ENCODE measurements around the gene DRC7. TPM values are rescaled to one million over a fixed set of nuclear protein-coding genes. Genes with fewer than 3 reads are reported as not detected.

The DRC7 gene
- total and polyA plus RNA-seq, 2 donors from 2014 or later = 1.8 to 3.2 TPM

DNA sequence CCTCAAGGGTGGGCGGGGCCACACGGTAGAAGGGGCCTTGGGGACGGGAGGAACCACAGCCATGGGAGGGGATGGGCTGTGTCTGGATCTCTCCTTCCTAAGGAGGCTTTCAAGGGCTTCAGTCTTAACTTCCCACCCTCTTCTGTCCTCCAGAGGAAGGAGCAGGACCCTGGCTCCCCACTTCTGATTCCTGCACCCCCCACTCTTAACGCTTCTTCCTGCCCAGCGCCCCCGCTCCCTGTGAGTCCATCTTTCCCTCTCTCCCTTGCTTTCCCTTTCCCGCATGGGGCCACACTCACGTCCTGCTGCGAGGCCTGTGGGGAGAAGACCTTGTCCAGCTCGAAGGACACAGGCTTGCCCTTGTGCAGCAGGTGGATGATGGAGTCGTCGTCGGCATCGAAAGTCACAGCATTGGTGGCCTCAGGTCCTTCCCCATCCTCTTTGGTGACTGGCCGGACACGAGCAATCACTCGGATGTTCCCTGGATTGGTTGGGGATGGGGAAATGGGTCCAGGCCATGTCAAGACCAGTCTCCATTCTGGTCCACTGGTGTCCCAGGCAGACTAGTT lies 70.6 kb downstream of the DRC7 start:
- no peaks in the 10 kb centered on the region for H3K4me1 ChIP-seq (ENCODE audit: control insufficient read depth in 2 of 3, insufficient read depth in 2 of 3, low read depth in 1 of 3, low read length in 3 of 3)
- peaks cover 0 to 84% (median 37%) of the 10 kb centered on the region in 3 donors for H3K36me3 ChIP-seq (ENCODE audit: control insufficient read depth in 2 of 3, insufficient read depth in 3 of 3, low read length in 3 of 3)
- H3K4me3 ChIP-seq (ENCODE audit: low read length in 3 of 3) = no peak overlapping the region
- no peaks in the 10 kb centered on the region for H3K9me3 ChIP-seq (ENCODE audit: control insufficient read depth in 2 of 3, insufficient read depth in 1 of 3, low read length in 3 of 3)
- no peak overlapping the region for H3K9ac ChIP-seq (ENCODE audit: low read length in 3 of 3)
- TF ChIP-seq CTCF (IDR thresholded peaks at IDR 0.05; ENCODE audit: borderline replicate concordance, extremely low read depth, insufficient read depth) = no peak
- no peak overlapping the region for H3K27ac ChIP-seq (ENCODE audit: low read depth in 2 of 2, low read length in 2 of 2)
- intact Hi-C loops (cut with DNase I) = loop anchor here (10.0 kb wide), 1 partner anchor 230 kb away; no protein-coding TSS in a partner anchor
- DNase-seq (peak in 1 of 5 donors; percentile 46), FAIRE-seq (no peak)
- no peaks in the 10 kb centered on the region for H3K27me3 ChIP-seq (ENCODE audit: control insufficient read depth, insufficient read depth, low read length)

GRCh38 chr16:57766714-57767348 lies 72.2 kb downstream of the DRC7 start:
- H3K27ac ChIP-seq (ENCODE audit: low read depth in 2 of 2, low read length in 2 of 2) = no peak overlapping the region
- DNase-seq = peak in 1 of 5 donors; percentile 55
- no peak overlapping the region for H3K9ac ChIP-seq (ENCODE audit: low read length in 3 of 3)
- H3K9me3 ChIP-seq (ENCODE audit: control insufficient read depth in 2 of 3, insufficient read depth in 1 of 3, low read length in 3 of 3) = no peaks in the 10 kb centered on the region
- intact Hi-C loops (cut with DNase I) = loop anchor here (10.0 kb wide), 1 partner anchor 228 kb away; no protein-coding TSS in a partner anchor
- no peaks in the 10 kb centered on the region for H3K27me3 ChIP-seq (ENCODE audit: control insufficient read depth, insufficient read depth, low read length)
- no peaks in the 10 kb centered on the region for H3K4me1 ChIP-seq (ENCODE audit: control insufficient read depth in 2 of 3, insufficient read depth in 2 of 3, low read depth in 1 of 3, low read length in 3 of 3)
- peaks cover 0 to 80% (median 40%) of the 10 kb centered on the region in 3 donors for H3K36me3 ChIP-seq (ENCODE audit: control insufficient read depth in 2 of 3, insufficient read depth in 3 of 3, low read length in 3 of 3)
- no peak for FAIRE-seq
- no peak for TF ChIP-seq CTCF (IDR thresholded peaks at IDR 0.05; ENCODE audit: borderline replicate concordance, extremely low read depth, insufficient read depth)
- no peak overlapping the region for H3K4me3 ChIP-seq (ENCODE audit: low read length in 3 of 3)

DNA sequence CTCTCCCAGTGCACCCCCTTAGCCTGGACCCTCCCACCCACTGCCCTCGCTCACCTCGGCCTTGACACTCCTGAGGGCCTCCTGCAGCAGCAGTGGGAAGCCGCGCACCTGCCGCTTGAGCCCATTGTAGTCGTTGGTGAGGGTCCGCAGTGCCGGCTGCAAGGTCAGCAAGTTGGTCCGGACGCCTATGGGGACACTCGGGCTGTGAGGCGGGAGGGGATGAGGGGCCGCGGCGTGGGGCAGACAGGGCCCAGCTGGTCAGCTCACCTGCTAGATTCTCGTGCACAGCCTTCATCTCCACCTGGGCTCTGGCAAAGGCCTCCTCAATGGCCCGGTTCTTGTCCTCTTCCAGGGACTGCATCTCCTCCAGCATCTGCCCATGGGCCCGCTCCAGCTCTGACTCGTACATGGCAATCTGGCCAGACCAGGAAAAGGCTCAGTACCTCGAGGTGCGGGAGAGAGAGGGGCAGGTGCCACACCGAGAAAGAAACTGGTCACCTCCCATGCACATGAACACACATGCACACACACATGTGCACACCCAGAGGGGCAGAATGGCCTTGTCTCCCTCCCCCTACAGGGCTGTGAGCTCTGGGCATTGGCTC lies 75.0 kb downstream of the DRC7 start:
- DNase-seq = peak in 1 of 5 donors; percentile 63
- FAIRE-seq = no peak
- H3K4me1 ChIP-seq (ENCODE audit: control insufficient read depth in 2 of 3, insufficient read depth in 2 of 3, low read depth in 1 of 3, low read length in 3 of 3) = no peaks in the 10 kb centered on the region
- H3K27ac ChIP-seq (ENCODE audit: low read depth in 2 of 2, low read length in 2 of 2) = no peak overlapping the region
- TF ChIP-seq CTCF (IDR thresholded peaks at IDR 0.05; ENCODE audit: borderline replicate concordance, extremely low read depth, insufficient read depth) = no peak
- intact Hi-C loops (cut with DNase I) = loop anchor here (10.0 kb wide), 1 partner anchor 225 kb away; no protein-coding TSS in a partner anchor
- no peaks in the 10 kb centered on the region for H3K27me3 ChIP-seq (ENCODE audit: control insufficient read depth, insufficient read depth, low read length)
- H3K36me3 ChIP-seq (ENCODE audit: control insufficient read depth in 2 of 3, insufficient read depth in 3 of 3, low read length in 3 of 3) = peaks cover 0 to 69% (median 40%) of the 10 kb centered on the region in 3 donors
- no peaks in the 10 kb centered on the region for H3K9me3 ChIP-seq (ENCODE audit: control insufficient read depth in 2 of 3, insufficient read depth in 1 of 3, low read length in 3 of 3)
- no peak overlapping the region for H3K4me3 ChIP-seq (ENCODE audit: low read length in 3 of 3)
- no peak overlapping the region for H3K9ac ChIP-seq (ENCODE audit: low read length in 3 of 3)

All from kidney (tissue), 14 donors.